Mononuclear cell (primary cell): Measurements from ENCODE around the gene BOC. TPM values are rescaled to one million over a fixed set of nuclear protein-coding genes. Genes with fewer than 3 reads are reported as not detected.

Experiments used
- H3K27me3 ChIP-seq: 2 replicates; pipeline ENCODE4 v1.6.0; 2011; ENCODE audit warnings: low read length, control low read depth; ENCODE audit not compliant: insufficient read depth
- H3K4me1 ChIP-seq: 2 replicates; pipeline ENCODE4 v1.5.1; 2011; ENCODE audit warnings: mild to moderate bottlenecking, low read length, control low read depth; ENCODE audit not compliant: insufficient read depth
- H3K4me3 ChIP-seq: 2 replicates; pipeline ENCODE4 v1.5.1; 2011; ENCODE audit warnings: mild to moderate bottlenecking, low read length, moderate library complexity
- H3K9me3 ChIP-seq: 2 replicates; pipeline ENCODE4 v1.5.1; 2011; ENCODE audit warnings: low read depth, mild to moderate bottlenecking, control low read depth, low read length
- total RNA-seq: library from RNA; depleted of rRNA; stranded (reverse); fragments of >200 nt; gene quantifications from one replicate; pipeline ENCODE4 v1.2.3, GENCODE V29; 2012

BOC gene
- total RNA-seq, 1 donor: not detected

DNA sequence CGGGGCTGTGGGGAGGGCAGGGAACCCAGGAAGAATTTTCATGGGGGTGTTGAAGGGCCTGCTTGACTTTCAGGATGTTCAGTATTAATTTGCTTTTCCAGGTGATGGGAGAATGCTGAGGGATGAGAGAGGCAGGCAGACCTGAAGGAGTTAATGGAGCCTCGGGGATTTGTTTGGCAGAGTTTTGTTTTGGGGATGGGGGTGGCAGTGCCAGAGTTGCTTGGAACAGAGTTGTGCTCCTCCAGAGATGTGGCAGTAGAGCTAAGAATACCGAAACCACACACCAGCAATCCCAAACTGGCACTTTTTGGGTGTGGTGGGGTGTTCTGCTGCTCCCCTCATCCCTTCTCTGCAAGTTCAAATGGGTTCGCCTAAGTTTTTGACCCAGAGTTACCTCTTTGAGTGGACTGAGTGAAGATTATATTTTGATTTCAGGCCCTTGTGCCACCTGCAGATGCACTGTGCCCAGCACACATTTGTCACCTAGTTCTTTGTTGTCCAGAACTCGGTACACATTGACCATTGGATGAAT lies 1.6 kb downstream of the BOC start:
- H3K9me3 ChIP-seq: no peaks in the 10 kb centered on the region
- H3K27me3 ChIP-seq: peaks cover 68% of the 10 kb centered on the region
- H3K4me3 ChIP-seq: no peak overlapping the region
- peaks cover 17% of the 10 kb centered on the region for H3K4me1 ChIP-seq

- no peaks in the 10 kb centered on the region for H3K9me3 ChIP-seq
- peaks cover 17% of the 10 kb centered on the region for H3K4me1 ChIP-seq
- H3K4me3 ChIP-seq: no peak overlapping the region
- peaks cover 61% of the 10 kb centered on the region for H3K27me3 ChIP-seq
Measured at GRCh38 chr3:113213896-113214587, 2.7 kb downstream of the BOC start.

- H3K27me3 ChIP-seq: peaks cover 51% of the 10 kb centered on the region
- peaks cover 17% of the 10 kb centered on the region for H3K4me1 ChIP-seq
- H3K4me3 ChIP-seq: no peak overlapping the region
- H3K9me3 ChIP-seq: no peaks in the 10 kb centered on the region
Measured at GRCh38 chr3:113214917-113215595, 3.7 kb downstream of the BOC start.

GRCh38 chr3:113216393-113216792 lies 5.0 kb downstream of the BOC start:
- no peaks in the 10 kb centered on the region for H3K9me3 ChIP-seq
- H3K27me3 ChIP-seq: peaks cover 38% of the 10 kb centered on the region
- H3K4me3 ChIP-seq: no peak overlapping the region
- peaks cover 11% of the 10 kb centered on the region for H3K4me1 ChIP-seq

DNA sequence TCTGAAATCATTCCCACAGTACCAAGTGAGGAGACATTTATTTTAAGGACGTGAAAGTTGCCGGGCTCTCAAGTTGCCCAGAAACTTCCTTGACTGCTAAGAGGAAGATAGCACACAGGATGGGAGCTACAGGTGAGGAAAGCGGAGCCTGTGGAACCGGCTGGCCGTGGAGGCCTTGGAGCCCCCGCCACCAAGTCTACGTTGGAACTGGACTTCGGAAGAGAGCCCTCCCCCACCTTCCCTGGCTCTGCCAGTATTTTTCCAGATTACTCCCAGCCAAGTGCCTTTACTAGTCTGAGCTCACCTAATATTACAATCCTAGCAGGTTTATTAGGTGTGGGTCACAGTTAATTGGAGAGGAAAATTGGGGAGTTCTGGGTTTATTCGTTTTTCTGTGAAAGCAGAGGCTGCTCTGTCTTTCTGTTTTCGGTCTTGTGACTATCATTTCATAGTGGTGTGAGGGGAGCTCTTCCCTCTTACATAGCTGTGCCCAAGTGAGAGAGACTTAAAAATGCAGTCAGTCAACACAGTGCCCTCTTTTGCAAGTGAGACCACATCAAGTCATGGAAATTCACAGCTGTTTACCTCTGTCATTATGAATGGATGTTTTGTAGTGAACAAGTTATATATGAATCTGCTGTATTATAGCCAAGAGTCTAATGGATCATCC lies 6.8 kb downstream of the BOC start:
- Histone ChIP-seq H3K4me1 (no peaks in the 10 kb centered on the region), H3K4me3 (no peak overlapping the region), H3K27me3 (peaks cover 23% of the 10 kb centered on the region), H3K9me3 (no peaks in the 10 kb centered on the region)

DNA sequence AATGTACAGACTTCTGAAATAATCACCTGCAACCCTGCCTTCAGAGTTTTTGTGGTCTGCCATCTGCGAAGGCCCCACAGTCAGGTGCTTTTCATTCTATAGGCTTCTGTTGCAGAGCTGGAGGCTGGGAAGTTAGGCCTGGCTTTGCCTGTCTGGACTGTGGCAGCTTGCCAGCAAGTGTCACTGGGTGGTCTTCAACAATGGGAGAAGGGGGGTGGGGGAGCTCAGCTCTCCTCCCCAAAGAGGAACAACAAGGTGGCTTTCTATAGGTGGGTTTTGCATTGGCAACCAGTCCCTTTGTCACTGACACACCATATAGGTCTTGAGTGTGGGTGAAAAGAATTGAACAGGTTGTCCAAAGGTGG lies 7.3 kb downstream of the BOC start:
- H3K9me3 ChIP-seq: no peaks in the 10 kb centered on the region

GRCh38 chr3:113219605-113220300 lies 8.4 kb downstream of the BOC start:
- Histone ChIP-seq H3K4me1 (peaks cover 9% of the 10 kb centered on the region), H3K27me3 (peaks cover 9% of the 10 kb centered on the region), H3K4me3 (no peak overlapping the region), H3K9me3 (no peaks in the 10 kb centered on the region)

More for the DNA sequence above, 7.3 kb downstream of the BOC start:
- Histone ChIP-seq H3K4me1 (peaks cover 2% of the 10 kb centered on the region), H3K4me3 (no peak overlapping the region), H3K27me3 (peaks cover 19% of the 10 kb centered on the region)

- H3K27me3 ChIP-seq: no peaks in the 10 kb centered on the region
- no peak overlapping the region for H3K4me3 ChIP-seq
- H3K9me3 ChIP-seq: no peaks in the 10 kb centered on the region
- peaks cover 9% of the 10 kb centered on the region for H3K4me1 ChIP-seq
Measured at GRCh38 chr3:113220721-113221120, 9.4 kb downstream of the BOC start.

GRCh38 chr3:113221721-113222257 lies 10.4 kb downstream of the BOC start:
- Histone ChIP-seq H3K9me3 (no peaks in the 10 kb centered on the region), H3K27me3 (no peaks in the 10 kb centered on the region), H3K4me3 (no peak overlapping the region), H3K4me1 (peaks cover 9% of the 10 kb centered on the region)

DNA sequence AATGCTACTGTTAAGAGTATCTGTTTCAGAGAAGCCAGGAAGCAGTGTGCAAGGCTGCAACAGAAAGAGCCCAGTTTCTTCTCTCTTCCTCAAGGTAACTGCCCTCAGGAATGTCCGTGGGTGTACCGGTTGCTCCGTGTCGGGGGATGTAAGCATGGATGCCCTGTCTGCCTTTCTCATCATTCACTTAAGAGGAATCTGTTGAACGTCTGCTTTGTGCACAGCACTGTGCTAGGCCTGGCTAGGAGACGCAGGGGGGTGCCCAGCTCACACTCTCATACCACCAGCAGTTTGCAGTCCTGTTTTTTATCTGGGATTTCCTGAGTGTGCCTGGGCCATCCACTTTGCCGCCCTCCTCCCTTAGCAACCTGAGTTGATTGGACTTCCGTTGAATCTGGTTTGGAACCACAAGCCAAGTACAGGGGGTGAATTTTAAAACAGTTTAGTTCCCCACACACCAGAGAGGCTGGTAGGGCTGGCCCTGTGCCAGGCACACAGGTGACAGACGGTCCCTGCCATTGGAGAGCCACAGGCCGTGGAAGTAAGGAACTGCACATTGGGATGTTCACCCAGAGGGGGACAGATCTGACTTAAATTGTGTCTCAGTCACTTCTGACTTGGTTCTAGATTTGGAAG lies 11.2 kb downstream of the BOC start:
- no peak overlapping the region for H3K4me3 ChIP-seq
- H3K27me3 ChIP-seq: no peaks in the 10 kb centered on the region
- H3K4me1 ChIP-seq: peaks cover 9% of the 10 kb centered on the region
- no peaks in the 10 kb centered on the region for H3K9me3 ChIP-seq

DNA sequence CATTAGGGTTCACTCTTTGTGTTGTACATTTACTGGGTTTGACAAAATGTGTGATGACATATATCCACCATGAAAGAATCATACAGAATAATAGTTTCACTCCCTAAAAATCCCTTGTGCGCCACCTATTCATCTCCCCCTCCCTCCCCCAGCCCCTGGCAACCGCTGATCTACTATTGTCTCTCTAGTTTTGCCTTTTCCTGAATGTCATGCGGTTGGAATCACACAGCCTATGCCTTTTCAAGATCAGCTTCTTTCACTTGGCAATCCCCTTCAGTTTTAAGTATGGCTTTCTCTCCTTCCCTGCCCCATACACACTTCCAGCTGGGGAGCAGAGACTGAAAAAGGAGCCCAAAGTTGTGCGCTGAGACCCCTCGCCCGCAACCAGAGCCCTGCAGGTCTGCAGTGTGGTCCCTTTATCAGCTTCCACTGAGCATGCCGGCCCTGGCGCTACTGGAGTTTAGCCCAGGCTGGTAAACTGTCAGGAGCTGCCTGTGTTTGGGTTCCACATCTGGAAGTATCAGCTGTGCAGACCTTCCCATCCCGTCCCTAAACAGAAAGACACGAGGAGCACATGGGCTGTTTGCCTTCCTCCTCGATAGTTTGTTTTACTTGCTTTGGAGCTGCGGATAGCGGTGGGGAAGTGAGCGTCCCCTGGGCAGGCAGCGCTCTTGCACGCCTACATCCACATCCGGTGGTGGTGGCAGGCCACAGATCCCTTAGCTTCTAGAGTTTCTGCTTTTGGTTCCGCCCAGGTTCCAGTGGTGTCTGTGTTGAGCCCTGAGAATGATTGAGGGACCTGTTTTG lies 12.3 kb downstream of the BOC start:
- Histone ChIP-seq H3K9me3 (no peaks in the 10 kb centered on the region), H3K4me3 (no peak overlapping the region), H3K4me1 (peaks cover 9% of the 10 kb centered on the region), H3K27me3 (no peaks in the 10 kb centered on the region)

- no peak overlapping the region for H3K4me3 ChIP-seq
- H3K4me1 ChIP-seq: peaks cover 9% of the 10 kb centered on the region
- H3K9me3 ChIP-seq: no peaks in the 10 kb centered on the region
- H3K27me3 ChIP-seq: no peaks in the 10 kb centered on the region
Measured at GRCh38 chr3:113225286-113225685, 13.9 kb downstream of the BOC start.

GRCh38 chr3:113226491-113226890 lies 15.1 kb downstream of the BOC start:
- no peaks in the 10 kb centered on the region for H3K27me3 ChIP-seq
- H3K4me1 ChIP-seq: peaks cover 9% of the 10 kb centered on the region
- H3K4me3 ChIP-seq: no peak overlapping the region
- no peaks in the 10 kb centered on the region for H3K9me3 ChIP-seq

- Histone ChIP-seq H3K4me1 (peaks cover 9% of the 10 kb centered on the region), H3K27me3 (no peaks in the 10 kb centered on the region), H3K4me3 (no peak overlapping the region), H3K9me3 (no peaks in the 10 kb centered on the region)
Measured at GRCh38 chr3:113227146-113227545, 15.8 kb downstream of the BOC start.
